A673 (cell line): Measurements from ENCODE around the gene ZMAT1. TPM values are rescaled to one million over a fixed set of nuclear protein-coding genes. Genes with fewer than 3 reads are reported as not detected.
"Not testable (repeated sequence)": the region's sequence is repeated elsewhere in the genome, so short reads cannot be mapped to it uniquely, and the experiment has no call there.

ENCODE experiments used
- Bru-seq: library from RNA; stranded (reverse); fragments of 400-500 nt; gene quantifications from one replicate; lab custom pipeline; 2021; lab: Mats Ljungman, UMichigan
- BruChase-seq, 2 experiments: library from RNA; stranded (reverse); fragments of 400-500 nt; gene quantifications; one replicate each; lab custom pipeline; 2021; lab: Mats Ljungman, UMichigan
- BruUV-seq: library from RNA; stranded (reverse); fragments of 400-500 nt; replicated peaks from 2 replicates; lab custom pipeline; 2021; lab: Mats Ljungman, UMichigan
- CTCF ChIA-PET: fragments of 300-600 bp; sonication (Branson Sonifier 250); formaldehyde crosslinking; loops from one replicate; lab custom pipeline; 2022; ENCODE audit warnings: antibody characterized with exemption; lab: Charles Lee
- POLR2A ChIA-PET: fragments of 300-600 bp; sonication (Branson Sonifier 250); formaldehyde crosslinking; loops from one replicate; lab custom pipeline; 2022; ENCODE audit warnings: antibody characterized with exemption; ENCODE audit not compliant: low non-redundant PET; lab: Charles Lee
- DNase-seq: peaks from one replicate; pipeline ENCODE4 v3.0.0-alpha.2; 2015; ENCODE audit warnings: low spot score
- H3K27ac ChIP-seq: fragments of 200-600 bp; sonication (generic); 2 replicates; pipeline ENCODE4 v1.5.1; 2016; ENCODE audit warnings: mixed run types, low read depth, mild to moderate bottlenecking, mixed read lengths, antibody characterized with exemption, low read length; ENCODE audit not compliant: poor library complexity, severe bottlenecking
- H3K27me3 ChIP-seq: fragments of 200-600 bp; sonication (generic); replicated peaks from 2 replicates; pipeline ENCODE4 v1.6.1; 2017; ENCODE audit warnings: mixed run types, low read depth, mild to moderate bottlenecking, mixed read lengths, antibody characterized with exemption, low read length; ENCODE audit not compliant: insufficient read depth, poor library complexity
- H3K36me3 ChIP-seq: fragments of 200-600 bp; sonication (generic); 2 replicates; pipeline ENCODE4 v1.6.1; 2016; ENCODE audit warnings: mixed run types, mild to moderate bottlenecking, mixed read lengths, antibody characterized with exemption, low read length; ENCODE audit not compliant: insufficient read depth, poor library complexity, severe bottlenecking
- H3K4me1 ChIP-seq: fragments of 200-600 bp; sonication (generic); 2 replicates; pipeline ENCODE4 v1.6.1; 2017; ENCODE audit warnings: mixed run types, mild to moderate bottlenecking, mixed read lengths, antibody characterized with exemption, low read length; ENCODE audit not compliant: insufficient read depth, poor library complexity, severe bottlenecking
- H3K4me3 ChIP-seq: fragments of 200-600 bp; sonication (generic); 2 replicates; pipeline ENCODE4 v1.5.1; 2016; ENCODE audit warnings: low read depth, mixed run types, mild to moderate bottlenecking, mixed read lengths, low read length; ENCODE audit not compliant: poor library complexity, severe bottlenecking
- H3K9me3 ChIP-seq: fragments of 200-600 bp; sonication (generic); 2 replicates; pipeline ENCODE4 v1.6.1; 2016; ENCODE audit warnings: mixed run types, low read depth, mild to moderate bottlenecking, mixed read lengths, antibody characterized with exemption, low read length; ENCODE audit not compliant: poor library complexity, severe bottlenecking
- CTCF ChIP-seq: fragments of 300-800, 200-600 bp; sonication (generic); conservative IDR thresholded peaks from 2 replicates; pipeline ENCODE4 v1.5.1; 2017; ENCODE audit warnings: low read depth, mild to moderate bottlenecking, antibody characterized with exemption, low read length, moderate library complexity, mixed read lengths
- EZH2 ChIP-seq: fragments of 200-600 bp; sonication (generic); IDR thresholded peaks from 2 replicates; pipeline ENCODE4 v1.6.1; 2017; ENCODE audit warnings: borderline replicate concordance, low read depth, mild to moderate bottlenecking, mixed read lengths, antibody characterized with exemption, low read length; ENCODE audit not compliant: poor library complexity, severe bottlenecking
- intact Hi-C: fragments of 100-400 bp; cut with micrococcal nuclease; formaldehyde crosslinking; loops from one replicate; pipeline ENCODE4 v1.10.0; 2022; ENCODE audit not compliant: unreplicated experiment
- long read RNA-seq: library from polyadenylated mRNA; stranded (forward); transcript quantifications from one replicate; pipeline ENCODE4 v2.0.0, GENCODE V29; 2022
- total RNA-seq: library from RNA; stranded (reverse); gene quantifications from 2 replicates; pipeline ENCODE4 v1.2.3, GENCODE V29; 2021

Gene ZMAT1
- total RNA-seq (1.2 and 2.5 TPM in 2 replicates), Bru-seq, nascent RNA (percentile 40 among the genes with signal in this experiment), BruChase-seq, experiment 1, labeled RNA remaining after a 2-hour chase (percentile 40 among the genes with signal in this experiment), BruChase-seq, experiment 2, labeled RNA remaining after a 6-hour chase (percentile 36 among the genes with signal in this experiment)
- long read RNA-seq, partial matches to known transcripts = 0 of 1 reads
- long read RNA-seq, other reads (novel, unspliced or antisense) = 1 of 1 reads

GRCh38 chrX:101931488-101932248, at the start of gene ZMAT1:
ZMAT1 (minus strand) TSS chrX:101932027; CDS start chrX:101932008, 19 bp downstream.
- POLR2A ChIA-PET = interaction anchor here (0.6 kb wide), 1 partner anchor 15 kb away, joined by 4 read pairs; no protein-coding TSS in a partner anchor
- intact Hi-C loops = no loop called here
- H3K27ac ChIP-seq = peak within 1 kb of the TSS; percentile 83

GRCh38 chrX:101977106-101977505, 45.3 kb upstream of the ZMAT1 start:
- ChIA-PET POLR2A (no interaction called here), CTCF (no interaction called here)
- no peaks in the 10 kb centered on the region for H3K9me3 ChIP-seq
- no peak overlapping the region for H3K27ac ChIP-seq
- intact Hi-C loops = no loop called here
- H3K4me1 ChIP-seq = no peaks in the 10 kb centered on the region
- no peak overlapping the region for H3K4me3 ChIP-seq
- DNase-seq = no peak
- no peaks in the 10 kb centered on the region for H3K36me3 ChIP-seq
- no peaks in the 10 kb centered on the region for H3K27me3 ChIP-seq
- no TSS peak for BruUV-seq
- TF ChIP-seq EZH2 (no peak), CTCF (no peak)

More at GRCh38 chrX:101931488-101932248, at the start of gene ZMAT1:
- DNase-seq = peak; percentile 90
- H3K4me3 ChIP-seq = peak within 1 kb of the TSS; percentile 58
- no peaks in the 10 kb centered on the region for H3K9me3 ChIP-seq
- CTCF ChIA-PET = interaction anchor here (0.6 kb wide), 1 partner anchor 837 kb away, joined by 5 read pairs; no protein-coding TSS in a partner anchor
- no peaks in the 10 kb centered on the region for H3K4me1 ChIP-seq
- no peaks in the 10 kb centered on the region for H3K27me3 ChIP-seq
- no TSS peak for BruUV-seq
- no peaks in the 10 kb centered on the region for H3K36me3 ChIP-seq
- no peak for TF ChIP-seq EZH2
- TF ChIP-seq CTCF = no peak

- intact Hi-C loops = no loop called here
- no peaks in the 10 kb centered on the region for H3K27me3 ChIP-seq
- no peak overlapping the region for H3K4me3 ChIP-seq
- no peaks in the 10 kb centered on the region for H3K36me3 ChIP-seq
- DNase-seq = no peak
- H3K4me1 ChIP-seq = no peaks in the 10 kb centered on the region
- H3K9me3 ChIP-seq = no peaks in the 10 kb centered on the region
- ChIA-PET CTCF (no interaction called here), POLR2A (no interaction called here)
- BruUV-seq = no TSS peak
- TF ChIP-seq CTCF = no peak
- TF ChIP-seq EZH2 = no peak
- H3K27ac ChIP-seq = no peak overlapping the region
These were observed 41.2 kb upstream of the ZMAT1 start for GRCh38 chrX:101973066-101973465.

- H3K4me1 ChIP-seq, H3K36me3 ChIP-seq, CTCF ChIA-PET, BruUV-seq, H3K4me3 ChIP-seq, H3K9me3 ChIP-seq, intact Hi-C loops, H3K27ac ChIP-seq, H3K27me3 ChIP-seq, POLR2A ChIA-PET: not testable (repeated sequence)
- DNase-seq = peak; percentile 9
These were observed 33.2 kb upstream of the ZMAT1 start for GRCh38 chrX:101964923-101965539.
